OCI-LY7 (cell line): ENCODE results near the gene B3GAT1.

Source experiments
- EZH2phosphoT487 ChIP-seq: fragments of 200-600 bp; sonication (generic); IDR thresholded peaks from 2 replicates; pipeline ENCODE4 v1.6.1; 2018; ENCODE audit warnings: low read depth, borderline replicate concordance, mild to moderate bottlenecking, mixed run types, antibody characterized with exemption, low read length, moderate library complexity, mixed read lengths
- TF ChIP-seq, protein P1 (sequence below): fragments of 200-600 bp; sonication (generic); conservative IDR thresholded peaks from 2 replicates; pipeline ENCODE4 v1.5.1; 2014; ENCODE audit warnings: mild to moderate bottlenecking, antibody characterized with exemption, low read length, moderate library complexity, mixed read lengths

DNA sequence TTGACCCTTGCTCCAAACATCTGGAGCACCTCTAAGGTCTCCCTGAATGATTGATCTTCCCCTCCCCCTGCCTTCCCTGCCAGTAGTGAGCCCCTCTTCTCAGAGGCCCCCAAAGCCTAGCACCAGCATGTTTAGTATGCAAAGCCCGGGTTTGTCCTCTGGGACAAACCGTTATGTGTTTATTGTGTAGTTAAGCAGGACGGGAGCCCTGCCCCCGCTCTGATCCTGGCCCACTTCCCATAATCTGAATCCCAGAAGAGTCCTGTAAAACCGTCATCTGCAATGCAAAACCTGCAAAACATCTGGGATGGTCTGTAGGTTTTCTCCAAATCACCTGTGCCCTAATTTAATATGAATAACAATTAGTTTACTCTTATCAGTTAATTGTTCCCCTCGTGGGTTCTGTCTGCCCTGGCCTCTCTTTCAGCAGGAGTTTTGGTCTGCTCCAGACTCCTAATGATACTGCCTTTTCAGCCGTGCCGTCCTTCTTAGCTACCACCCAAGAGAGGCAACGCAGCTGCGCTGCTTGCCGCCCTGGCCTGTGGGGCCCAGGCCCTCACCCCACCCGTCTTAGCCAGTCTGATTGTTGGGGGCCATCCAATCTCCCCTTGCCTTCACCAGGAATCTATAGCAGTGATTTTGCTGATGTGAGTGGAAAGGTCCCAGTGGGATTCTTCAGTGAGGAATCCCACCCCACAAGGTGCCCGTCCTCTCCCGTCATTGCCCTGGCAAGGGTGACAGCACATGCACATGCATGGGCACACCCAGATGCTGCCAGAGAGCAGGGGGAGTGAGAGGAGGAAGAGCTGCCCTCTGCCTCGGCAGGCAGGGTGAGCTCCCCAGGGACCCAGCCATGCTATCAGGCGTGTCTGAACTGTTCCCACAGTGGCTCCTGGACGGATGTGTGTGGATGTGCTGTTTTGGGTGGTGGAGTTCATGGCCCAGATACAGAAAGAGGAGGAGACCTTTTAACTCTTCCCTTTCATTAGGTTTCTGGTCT lies 3.0 kb upstream of the B3GAT1 start:
- TF ChIP-seq, protein P1, sequence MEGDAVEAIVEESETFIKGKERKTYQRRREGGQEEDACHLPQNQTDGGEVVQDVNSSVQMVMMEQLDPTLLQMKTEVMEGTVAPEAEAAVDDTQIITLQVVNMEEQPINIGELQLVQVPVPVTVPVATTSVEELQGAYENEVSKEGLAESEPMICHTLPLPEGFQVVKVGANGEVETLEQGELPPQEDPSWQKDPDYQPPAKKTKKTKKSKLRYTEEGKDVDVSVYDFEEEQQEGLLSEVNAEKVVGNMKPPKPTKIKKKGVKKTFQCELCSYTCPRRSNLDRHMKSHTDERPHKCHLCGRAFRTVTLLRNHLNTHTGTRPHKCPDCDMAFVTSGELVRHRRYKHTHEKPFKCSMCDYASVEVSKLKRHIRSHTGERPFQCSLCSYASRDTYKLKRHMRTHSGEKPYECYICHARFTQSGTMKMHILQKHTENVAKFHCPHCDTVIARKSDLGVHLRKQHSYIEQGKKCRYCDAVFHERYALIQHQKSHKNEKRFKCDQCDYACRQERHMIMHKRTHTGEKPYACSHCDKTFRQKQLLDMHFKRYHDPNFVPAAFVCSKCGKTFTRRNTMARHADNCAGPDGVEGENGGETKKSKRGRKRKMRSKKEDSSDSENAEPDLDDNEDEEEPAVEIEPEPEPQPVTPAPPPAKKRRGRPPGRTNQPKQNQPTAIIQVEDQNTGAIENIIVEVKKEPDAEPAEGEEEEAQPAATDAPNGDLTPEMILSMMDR, result no peak
- TF ChIP-seq EZH2phosphoT487, result no peak
